H1 (cell line): ENCODE results near the gene NTN5. TPM values are rescaled to one million over a fixed set of nuclear protein-coding genes. Genes with fewer than 3 reads are reported as not detected.

ENCODE experiments used
- CHD1 ChIP-seq: IDR thresholded peaks from 2 replicates; pipeline ENCODE4 v1.6.1; 2012; ENCODE audit warnings: low read depth, low read length, improper control_type of control experiment
- MAFK ChIP-seq: IDR thresholded peaks from 2 replicates; pipeline ENCODE4 v1.6.1; 2012; ENCODE audit warnings: low read depth, mild to moderate bottlenecking, improper control_type of control experiment, low read length
- PHF8 ChIP-seq: fragments of 200-600 bp; sonication (generic); conservative IDR thresholded peaks from 2 replicates; pipeline ENCODE4 v1.7.1; 2012; ENCODE audit warnings: low read depth, mild to moderate bottlenecking, inconsistent platforms, low read length, moderate library complexity
- POLR2AphosphoS5 ChIP-seq: IDR thresholded peaks from 2 replicates; pipeline ENCODE4 v1.6.1; 2011; ENCODE audit warnings: low read depth, low read length
- RAD21 ChIP-seq, 2 experiments: IDR thresholded peaks in 1 of 2; conservative IDR thresholded peaks in 1 of 2; 2 replicates each; pipeline ENCODE4 v1.6.1; 2011; ENCODE audit warnings: low read depth in 2 of 2, low read length in 2 of 2, improper control_type of control experiment in 1 of 2, inconsistent platforms in 1 of 2, mild to moderate bottlenecking in 1 of 2, moderate library complexity in 1 of 2
- SP2 ChIP-seq: IDR thresholded peaks from 2 replicates; pipeline ENCODE4 v1.6.1; 2012; ENCODE audit warnings: mild to moderate bottlenecking, low read length, inconsistent platforms
- SP4 ChIP-seq: IDR thresholded peaks from 2 replicates; pipeline ENCODE4 v1.6.1; 2012; ENCODE audit warnings: low read length, inconsistent platforms
- SUZ12 ChIP-seq: fragments of 200-600 bp; sonication (generic); IDR thresholded peaks from 2 replicates; pipeline ENCODE4 v1.6.1; 2012; ENCODE audit warnings: mild to moderate bottlenecking, inconsistent platforms, low read length, moderate library complexity, mixed read lengths
- polyA plus RNA-seq, 7 experiments: library from polyadenylated mRNA; depleted of rRNA in 3 of 7; stranded (reverse) in 5 of 7; unstranded in 2 of 7; fragments of >200 nt in 5 of 7; fragments of 200-250 nt in 2 of 7; gene quantifications; 1 replicate in 5 of 7; 2 replicates in 1 of 7; 4 replicates in 1 of 7; pipeline versions ENCODE4 v1.2.1 to v1.2.3, GENCODE V29; 2011 to 2013; ENCODE audit warnings: missing spikeins in 2 of 7, mixed read lengths in 2 of 7
- total RNA-seq: library from RNA; stranded (reverse); fragmentation: NEBNext Ultra II Directional; extraction: Animal tissue kit (Norgen Biotek cat#: 25700); gene quantifications from 2 replicates; pipeline ENCODE4 v1.2.1, GENCODE V29; 2021
- TF ChIP-seq, protein P1 (sequence below): fragments of 300-600 bp; sonication (generic); IDR thresholded peaks from 2 replicates; pipeline ENCODE4 v1.7.1; 2012; ENCODE audit warnings: low read length, moderate library complexity, mild to moderate bottlenecking, inconsistent platforms; ENCODE audit not compliant: insufficient replicate concordance
- TF ChIP-seq, protein P2 (sequence below): IDR thresholded peaks from 2 replicates; pipeline ENCODE4 v1.6.1; 2012; ENCODE audit warnings: inconsistent platforms

Gene NTN5
- total and polyA plus RNA-seq, 2 of the 8 experiments (the other 6 are each of a cell fraction or from before 2014, with no cell fraction given) = 0.47 to 0.85 TPM

DNA sequence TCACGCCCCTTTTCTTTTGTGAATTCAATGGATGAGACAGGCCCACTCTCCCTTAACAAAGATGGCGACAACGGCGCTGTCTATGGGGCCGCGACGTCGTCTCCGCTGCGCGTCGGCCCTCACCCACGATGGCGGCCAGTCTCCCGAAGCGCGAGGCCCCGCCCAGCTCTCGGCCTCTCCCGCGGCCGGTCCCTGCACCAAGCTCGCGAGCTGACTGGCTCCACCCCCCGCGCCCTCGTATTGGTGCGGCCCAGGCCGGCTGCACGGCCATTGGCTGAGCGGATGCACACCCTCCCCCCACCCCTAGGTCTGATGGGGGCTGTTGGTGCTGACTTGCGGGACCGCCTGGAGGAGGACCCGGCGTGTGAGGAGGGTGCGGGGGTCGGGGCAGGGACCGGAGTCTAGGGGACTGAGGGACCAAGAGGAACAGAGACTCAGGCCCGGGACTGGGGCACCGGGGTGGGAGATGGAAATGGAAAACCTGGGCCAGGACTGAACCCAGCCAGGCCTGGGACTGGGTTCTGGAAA lies 48.7 kb downstream of the NTN5 start (continued):
- TF ChIP-seq, protein P1, sequence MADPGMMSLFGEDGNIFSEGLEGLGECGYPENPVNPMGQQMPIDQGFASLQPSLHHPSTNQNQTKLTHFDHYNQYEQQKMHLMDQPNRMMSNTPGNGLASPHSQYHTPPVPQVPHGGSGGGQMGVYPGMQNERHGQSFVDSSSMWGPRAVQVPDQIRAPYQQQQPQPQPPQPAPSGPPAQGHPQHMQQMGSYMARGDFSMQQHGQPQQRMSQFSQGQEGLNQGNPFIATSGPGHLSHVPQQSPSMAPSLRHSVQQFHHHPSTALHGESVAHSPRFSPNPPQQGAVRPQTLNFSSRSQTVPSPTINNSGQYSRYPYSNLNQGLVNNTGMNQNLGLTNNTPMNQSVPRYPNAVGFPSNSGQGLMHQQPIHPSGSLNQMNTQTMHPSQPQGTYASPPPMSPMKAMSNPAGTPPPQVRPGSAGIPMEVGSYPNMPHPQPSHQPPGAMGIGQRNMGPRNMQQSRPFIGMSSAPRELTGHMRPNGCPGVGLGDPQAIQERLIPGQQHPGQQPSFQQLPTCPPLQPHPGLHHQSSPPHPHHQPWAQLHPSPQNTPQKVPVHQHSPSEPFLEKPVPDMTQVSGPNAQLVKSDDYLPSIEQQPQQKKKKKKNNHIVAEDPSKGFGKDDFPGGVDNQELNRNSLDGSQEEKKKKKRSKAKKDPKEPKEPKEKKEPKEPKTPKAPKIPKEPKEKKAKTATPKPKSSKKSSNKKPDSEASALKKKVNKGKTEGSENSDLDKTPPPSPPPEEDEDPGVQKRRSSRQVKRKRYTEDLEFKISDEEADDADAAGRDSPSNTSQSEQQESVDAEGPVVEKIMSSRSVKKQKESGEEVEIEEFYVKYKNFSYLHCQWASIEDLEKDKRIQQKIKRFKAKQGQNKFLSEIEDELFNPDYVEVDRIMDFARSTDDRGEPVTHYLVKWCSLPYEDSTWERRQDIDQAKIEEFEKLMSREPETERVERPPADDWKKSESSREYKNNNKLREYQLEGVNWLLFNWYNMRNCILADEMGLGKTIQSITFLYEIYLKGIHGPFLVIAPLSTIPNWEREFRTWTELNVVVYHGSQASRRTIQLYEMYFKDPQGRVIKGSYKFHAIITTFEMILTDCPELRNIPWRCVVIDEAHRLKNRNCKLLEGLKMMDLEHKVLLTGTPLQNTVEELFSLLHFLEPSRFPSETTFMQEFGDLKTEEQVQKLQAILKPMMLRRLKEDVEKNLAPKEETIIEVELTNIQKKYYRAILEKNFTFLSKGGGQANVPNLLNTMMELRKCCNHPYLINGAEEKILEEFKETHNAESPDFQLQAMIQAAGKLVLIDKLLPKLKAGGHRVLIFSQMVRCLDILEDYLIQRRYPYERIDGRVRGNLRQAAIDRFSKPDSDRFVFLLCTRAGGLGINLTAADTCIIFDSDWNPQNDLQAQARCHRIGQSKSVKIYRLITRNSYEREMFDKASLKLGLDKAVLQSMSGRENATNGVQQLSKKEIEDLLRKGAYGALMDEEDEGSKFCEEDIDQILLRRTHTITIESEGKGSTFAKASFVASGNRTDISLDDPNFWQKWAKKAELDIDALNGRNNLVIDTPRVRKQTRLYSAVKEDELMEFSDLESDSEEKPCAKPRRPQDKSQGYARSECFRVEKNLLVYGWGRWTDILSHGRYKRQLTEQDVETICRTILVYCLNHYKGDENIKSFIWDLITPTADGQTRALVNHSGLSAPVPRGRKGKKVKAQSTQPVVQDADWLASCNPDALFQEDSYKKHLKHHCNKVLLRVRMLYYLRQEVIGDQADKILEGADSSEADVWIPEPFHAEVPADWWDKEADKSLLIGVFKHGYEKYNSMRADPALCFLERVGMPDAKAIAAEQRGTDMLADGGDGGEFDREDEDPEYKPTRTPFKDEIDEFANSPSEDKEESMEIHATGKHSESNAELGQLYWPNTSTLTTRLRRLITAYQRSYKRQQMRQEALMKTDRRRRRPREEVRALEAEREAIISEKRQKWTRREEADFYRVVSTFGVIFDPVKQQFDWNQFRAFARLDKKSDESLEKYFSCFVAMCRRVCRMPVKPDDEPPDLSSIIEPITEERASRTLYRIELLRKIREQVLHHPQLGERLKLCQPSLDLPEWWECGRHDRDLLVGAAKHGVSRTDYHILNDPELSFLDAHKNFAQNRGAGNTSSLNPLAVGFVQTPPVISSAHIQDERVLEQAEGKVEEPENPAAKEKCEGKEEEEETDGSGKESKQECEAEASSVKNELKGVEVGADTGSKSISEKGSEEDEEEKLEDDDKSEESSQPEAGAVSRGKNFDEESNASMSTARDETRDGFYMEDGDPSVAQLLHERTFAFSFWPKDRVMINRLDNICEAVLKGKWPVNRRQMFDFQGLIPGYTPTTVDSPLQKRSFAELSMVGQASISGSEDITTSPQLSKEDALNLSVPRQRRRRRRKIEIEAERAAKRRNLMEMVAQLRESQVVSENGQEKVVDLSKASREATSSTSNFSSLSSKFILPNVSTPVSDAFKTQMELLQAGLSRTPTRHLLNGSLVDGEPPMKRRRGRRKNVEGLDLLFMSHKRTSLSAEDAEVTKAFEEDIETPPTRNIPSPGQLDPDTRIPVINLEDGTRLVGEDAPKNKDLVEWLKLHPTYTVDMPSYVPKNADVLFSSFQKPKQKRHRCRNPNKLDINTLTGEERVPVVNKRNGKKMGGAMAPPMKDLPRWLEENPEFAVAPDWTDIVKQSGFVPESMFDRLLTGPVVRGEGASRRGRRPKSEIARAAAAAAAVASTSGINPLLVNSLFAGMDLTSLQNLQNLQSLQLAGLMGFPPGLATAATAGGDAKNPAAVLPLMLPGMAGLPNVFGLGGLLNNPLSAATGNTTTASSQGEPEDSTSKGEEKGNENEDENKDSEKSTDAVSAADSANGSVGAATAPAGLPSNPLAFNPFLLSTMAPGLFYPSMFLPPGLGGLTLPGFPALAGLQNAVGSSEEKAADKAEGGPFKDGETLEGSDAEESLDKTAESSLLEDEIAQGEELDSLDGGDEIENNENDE = no peak
- peak; percentile 6; the same call in 1 of the 2 replicates for TF ChIP-seq SP2
- TF ChIP-seq, protein P2, sequence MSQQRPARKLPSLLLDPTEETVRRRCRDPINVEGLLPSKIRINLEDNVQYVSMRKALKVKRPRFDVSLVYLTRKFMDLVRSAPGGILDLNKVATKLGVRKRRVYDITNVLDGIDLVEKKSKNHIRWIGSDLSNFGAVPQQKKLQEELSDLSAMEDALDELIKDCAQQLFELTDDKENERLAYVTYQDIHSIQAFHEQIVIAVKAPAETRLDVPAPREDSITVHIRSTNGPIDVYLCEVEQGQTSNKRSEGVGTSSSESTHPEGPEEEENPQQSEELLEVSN = 0 out of 2 replicates have a peak, but pooled peaks have one; percentile 18
- no peak for TF ChIP-seq RAD21 (IDR thresholded peaks at IDR 0.05 in 1 of 2, conservative IDR thresholded peaks at IDR 0.05 in 1 of 2; ENCODE audit: low read depth in 2 of 2, low read length in 2 of 2)
- no peak for TF ChIP-seq MAFK
- TF ChIP-seq PHF8 = no peak; the same call in 1 of the 2 replicates
- no peak; the same call in 1 of the 2 replicates for TF ChIP-seq POLR2AphosphoS5
- TF ChIP-seq SUZ12 = no peak
- TF ChIP-seq SP4 = 0 out of 2 replicates have a peak, but pooled peaks have one; percentile 76
- no peak for TF ChIP-seq CHD1
